Natural killer cell (primary cell): ENCODE measurements around the gene CSRP1. TPM values are rescaled to one million over a fixed set of nuclear protein-coding genes. Genes with fewer than 3 reads are reported as not detected.

ENCODE experiments used
- ATAC-seq, 3 donors: fragments of 150-1000 bp in 2 of 3; fragments of 200-7000 bp in 1 of 3; cut with Tn5 transposase; 1 replicate in 1 of 3; 2 replicates in 2 of 3; pipeline ENCODE4 v1.10.0; 2021; ENCODE audit warnings: mild to moderate bottlenecking in 2 of 3, moderate library complexity in 2 of 3
- DNase-seq, 2 donors: peaks; one replicate each; pipeline versions ENCODE4 v3.0.0 to v3.0.0-alpha.2; 2013 to 2021; ENCODE audit warnings: mixed read lengths in 1 of 2
- H3K27ac ChIP-seq: one replicate; pipeline ENCODE4 v1.5.1; 2013; ENCODE audit warnings: mild to moderate bottlenecking, low read length
- H3K27me3 ChIP-seq: one replicate; pipeline ENCODE4 v1.6.1; 2013; ENCODE audit warnings: low read length; ENCODE audit not compliant: control insufficient read depth, insufficient read depth
- H3K36me3 ChIP-seq: one replicate; pipeline ENCODE4 v1.6.1; 2013; ENCODE audit warnings: low read length; ENCODE audit not compliant: control insufficient read depth, insufficient read depth
- H3K4me1 ChIP-seq: one replicate; pipeline ENCODE4 v1.6.1; 2013; ENCODE audit warnings: low read length; ENCODE audit not compliant: control insufficient read depth, insufficient read depth
- H3K4me3 ChIP-seq: one replicate; pipeline ENCODE4 v1.5.1; 2013; ENCODE audit warnings: low read length
- H3K9me3 ChIP-seq: one replicate; pipeline ENCODE4 v1.6.1; 2013; ENCODE audit warnings: low read length; ENCODE audit not compliant: control insufficient read depth, insufficient read depth
- H3K27ac Mint-ChIP-seq, 2 donors: one replicate each; pipeline ENCODE4 v1.8.0; 2022; ENCODE audit warnings: mild to moderate bottlenecking in 2 of 2, mixed read lengths in 2 of 2, moderate library complexity in 1 of 2
- H3K27me3 Mint-ChIP-seq, 2 donors: one replicate each; pipeline ENCODE4 v1.8.0; 2022; ENCODE audit warnings: low read depth in 2 of 2, mixed read lengths in 2 of 2
- H3K36me3 Mint-ChIP-seq: one replicate; pipeline ENCODE4 v1.8.0; 2022; ENCODE audit warnings: mixed read lengths
- H3K4me1 Mint-ChIP-seq, 2 donors: one replicate each; pipeline ENCODE4 v1.8.0; 2022; ENCODE audit warnings: mixed read lengths in 2 of 2
- H3K4me3 Mint-ChIP-seq: one replicate; pipeline ENCODE4 v1.8.0; 2022; ENCODE audit warnings: mild to moderate bottlenecking, moderate library complexity, mixed read lengths
- H3K9me3 Mint-ChIP-seq, 2 donors: one replicate each; pipeline ENCODE4 v1.8.0; 2022; ENCODE audit warnings: mixed read lengths in 2 of 2
- WGBS: methylation state at CpG from one replicate; pipeline ENCODE4 v1.1.7; 2013; ENCODE audit warnings: missing lambda C conversion rate; ENCODE audit not compliant: insufficient coverage; 5-methylcytosine and 5-hydroxymethylcytosine counted together
- intact Hi-C: fragments of 100-400 bp; cut with micrococcal nuclease; formaldehyde crosslinking; loops from one replicate; pipeline ENCODE4 v1.14.2; 2022
- total RNA-seq, 4 donors: library from RNA; stranded (reverse); fragments of 120-200 nt in 1 of 4; gene quantifications; one replicate each; pipeline versions ENCODE4 v1.2.3 to v1.2.4, GENCODE V29; 2013 to 2022
- TF ChIP-seq, protein P1 (sequence below): fragments of 200-600 bp; IDR thresholded peaks from one replicate; pipeline ENCODE4 v1.8.0; 2022; ENCODE audit warnings: antibody characterized with exemption

CSRP1 gene
- total RNA-seq = 10 to 100 TPM; 36.9 to 48.4 (median 44.1) TPM
- total RNA-seq (2013) = 39.2 TPM

DNA sequence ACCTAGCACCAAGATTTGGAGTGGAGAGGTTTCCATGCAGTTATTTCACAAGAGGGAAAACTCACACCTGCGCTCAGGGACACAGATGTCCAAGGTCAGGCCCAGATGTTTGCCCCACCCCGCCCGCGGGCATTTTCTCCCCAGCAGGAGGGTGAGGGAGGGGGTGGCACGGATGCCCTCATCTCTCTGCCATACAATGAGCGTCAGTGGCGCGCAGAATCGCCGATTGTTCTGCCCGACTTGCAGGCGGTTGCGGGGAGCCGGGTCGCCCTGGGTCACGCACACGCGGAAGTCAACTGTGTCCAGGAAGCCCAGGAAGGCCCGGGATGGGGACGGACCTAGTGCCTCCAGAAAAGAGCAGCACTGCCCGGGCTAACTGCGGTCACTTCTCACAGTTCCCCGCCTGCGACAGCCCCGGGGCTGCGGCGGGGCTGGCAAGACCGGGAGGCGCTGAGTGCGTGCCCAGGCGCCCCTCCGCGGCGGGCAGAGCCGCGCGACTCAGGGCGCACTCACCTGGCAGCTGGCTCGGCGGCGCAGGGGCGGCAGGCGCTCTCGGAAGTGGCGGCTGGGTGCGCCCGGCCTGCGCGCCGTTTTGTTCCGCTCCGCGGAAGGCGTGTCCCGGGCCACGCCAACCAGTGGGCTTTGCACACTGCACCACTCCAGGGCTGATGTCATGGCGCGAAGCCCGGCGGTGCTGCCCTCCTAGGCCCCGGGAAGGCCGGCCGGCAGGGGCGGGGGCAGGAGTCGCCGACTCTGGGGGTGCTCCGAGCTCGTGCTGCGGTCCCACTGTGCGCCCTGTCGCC, at the start of gene CSRP1:
TSS of gene CSRP1 (minus strand) at position 567 of the 803 bp plus-strand sequence. CDS start 10,820 bp downstream, outside the sequence.
- H3K4me3 ChIP-seq = peak within 1 kb of the TSS; percentile 46
- WGBS = under 1% methylated on average over 71 of the region's 71 CpGs
- TF ChIP-seq, protein P1, sequence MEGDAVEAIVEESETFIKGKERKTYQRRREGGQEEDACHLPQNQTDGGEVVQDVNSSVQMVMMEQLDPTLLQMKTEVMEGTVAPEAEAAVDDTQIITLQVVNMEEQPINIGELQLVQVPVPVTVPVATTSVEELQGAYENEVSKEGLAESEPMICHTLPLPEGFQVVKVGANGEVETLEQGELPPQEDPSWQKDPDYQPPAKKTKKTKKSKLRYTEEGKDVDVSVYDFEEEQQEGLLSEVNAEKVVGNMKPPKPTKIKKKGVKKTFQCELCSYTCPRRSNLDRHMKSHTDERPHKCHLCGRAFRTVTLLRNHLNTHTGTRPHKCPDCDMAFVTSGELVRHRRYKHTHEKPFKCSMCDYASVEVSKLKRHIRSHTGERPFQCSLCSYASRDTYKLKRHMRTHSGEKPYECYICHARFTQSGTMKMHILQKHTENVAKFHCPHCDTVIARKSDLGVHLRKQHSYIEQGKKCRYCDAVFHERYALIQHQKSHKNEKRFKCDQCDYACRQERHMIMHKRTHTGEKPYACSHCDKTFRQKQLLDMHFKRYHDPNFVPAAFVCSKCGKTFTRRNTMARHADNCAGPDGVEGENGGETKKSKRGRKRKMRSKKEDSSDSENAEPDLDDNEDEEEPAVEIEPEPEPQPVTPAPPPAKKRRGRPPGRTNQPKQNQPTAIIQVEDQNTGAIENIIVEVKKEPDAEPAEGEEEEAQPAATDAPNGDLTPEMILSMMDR = no peak
- peaks cover 26% of the 10 kb centered on the region for H3K4me1 ChIP-seq
- no peaks in the 10 kb centered on the region for H3K36me3 Mint-ChIP-seq
- DNase-seq = peak; percentile 62 to 88
- peak within 1 kb of the TSS; percentile 88 for H3K4me3 Mint-ChIP-seq
- H3K27me3 ChIP-seq = no peaks in the 10 kb centered on the region
- H3K27ac ChIP-seq = peak within 1 kb of the TSS; percentile 51
- H3K36me3 ChIP-seq = no peaks in the 10 kb centered on the region
- H3K4me1 Mint-ChIP-seq = peaks cover 17 to 31% of the 10 kb centered on the region in 2 donors
- no peaks in the 10 kb centered on the region for H3K27me3 Mint-ChIP-seq
- no peaks in the 10 kb centered on the region for H3K9me3 Mint-ChIP-seq
- no peaks in the 10 kb centered on the region for H3K9me3 ChIP-seq
- intact Hi-C loops = no loop called here
- H3K27ac Mint-ChIP-seq = peak within 1 kb of the TSS; percentile 60 to 77
- peak; percentile 93 to 97 (median 95) for ATAC-seq

- TF ChIP-seq, protein P1 = no peak
- Mint-ChIP-seq H3K27ac (no peak overlapping the region), H3K9me3 (no peaks in the 10 kb centered on the region), H3K4me3 (no peak overlapping the region), H3K4me1 (peaks cover 4 to 7% of the 10 kb centered on the region in 2 donors), H3K36me3 (no peaks in the 10 kb centered on the region), H3K27me3 (peaks cover 8 to 15% of the 10 kb centered on the region in 2 donors)
- no peaks in the 10 kb centered on the region for H3K9me3 ChIP-seq
- no peaks in the 10 kb centered on the region for H3K36me3 ChIP-seq
- 22% methylated on average over 8 of the region's 9 CpGs for WGBS
- no peak for ATAC-seq
- intact Hi-C loops = loop anchor here (5.0 kb wide), 1 partner anchor 147 kb away; no protein-coding TSS in a partner anchor
- H3K27ac ChIP-seq = no peak overlapping the region
- DNase-seq = no peak
- H3K4me1 ChIP-seq = peaks cover 5% of the 10 kb centered on the region
- H3K4me3 ChIP-seq = no peak overlapping the region
- no peaks in the 10 kb centered on the region for H3K27me3 ChIP-seq
These were observed 48.6 kb upstream of the CSRP1 start for GRCh38 chr1:201555593-201555945.

DNA sequence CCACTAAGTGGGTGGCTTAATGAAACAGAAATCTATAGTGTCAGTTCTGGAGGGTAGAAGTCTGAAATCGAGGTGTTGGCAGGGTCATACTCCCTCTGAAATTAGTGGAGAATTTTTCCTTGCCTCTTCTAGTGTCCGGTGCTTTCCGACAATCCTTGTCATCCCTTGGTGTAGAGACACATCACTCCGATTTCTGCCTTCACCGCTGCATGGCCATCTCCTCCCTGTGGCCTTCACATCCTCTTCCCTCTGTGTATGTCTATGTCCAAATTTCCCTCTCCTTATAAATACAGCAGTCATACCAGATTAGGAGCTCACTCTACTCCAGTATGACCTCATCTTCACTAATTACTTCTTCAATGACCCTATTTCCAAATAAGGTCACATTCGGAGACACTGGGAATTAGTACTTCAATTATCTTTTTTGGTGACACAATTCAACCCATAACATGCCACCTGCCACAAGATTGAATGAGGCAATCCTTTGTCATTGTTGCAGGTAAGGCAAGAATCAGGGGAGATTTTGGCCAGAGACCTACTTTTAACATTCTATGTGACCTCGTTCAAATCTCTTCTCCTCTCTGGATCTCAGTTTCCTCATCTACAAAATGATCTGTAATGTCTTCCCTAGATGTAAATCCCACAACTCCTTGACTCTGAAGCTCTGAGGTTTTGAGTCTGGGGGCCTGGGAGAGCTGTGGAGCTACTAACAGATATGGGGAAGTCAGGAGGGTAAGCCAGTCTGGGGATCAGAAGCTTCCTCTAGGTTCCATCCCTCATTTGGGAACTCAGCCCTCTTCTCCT, 48.1 kb upstream of the CSRP1 start:
- 86% methylated on average over 7 of the region's 7 CpGs for WGBS
- H3K27ac ChIP-seq = no peak overlapping the region
- no peak overlapping the region for H3K4me3 ChIP-seq

More for the DNA sequence above, 48.1 kb upstream of the CSRP1 start:
- Mint-ChIP-seq H3K4me3 (no peak overlapping the region), H3K4me1 (peaks cover 4 to 5% of the 10 kb centered on the region in 2 donors), H3K27me3 (peaks cover 8 to 15% of the 10 kb centered on the region in 2 donors), H3K9me3 (no peaks in the 10 kb centered on the region), H3K27ac (no peak overlapping the region), H3K36me3 (no peaks in the 10 kb centered on the region)
- no peak for ATAC-seq
- Histone ChIP-seq H3K9me3 (no peaks in the 10 kb centered on the region), H3K27me3 (no peaks in the 10 kb centered on the region), H3K36me3 (no peaks in the 10 kb centered on the region), H3K4me1 (peaks cover 5% of the 10 kb centered on the region)
- TF ChIP-seq, protein P1 = no peak
- no peak for DNase-seq
- intact Hi-C loops = loop anchor here (5.0 kb wide), 1 partner anchor 147 kb away; no protein-coding TSS in a partner anchor
